GM13976 (cell line): ENCODE results near the gene TENT5A.
"Not testable (repeated sequence)": the region's sequence is repeated elsewhere in the genome, so short reads cannot be mapped to it uniquely, and the experiment has no call there.

Experiments
- DNase-seq: peaks from one replicate; pipeline ENCODE4 v3.0.0; 2012; ENCODE audit warnings: low spot score
- CTCF ChIP-seq: IDR thresholded peaks from 2 replicates; pipeline ENCODE4 v1.5.1; 2012; ENCODE audit warnings: borderline replicate concordance, mild to moderate bottlenecking; ENCODE audit not compliant: insufficient read depth; ENCODE audit errors: extremely low read depth, missing control alignments, control extremely low read depth
- in situ Hi-C: fragments of 300-500 bp; cut with MboI; formaldehyde crosslinking; loops from one replicate; pipeline ENCODE4 v1.12.0; 2022; ENCODE audit warnings: low sequenced_read_pairs, mixed read lengths, inconsistent platforms; ENCODE audit not compliant: unreplicated experiment

The TENT5A gene

GRCh38 chr6:81749707-81750106 lies 2.8 kb downstream of the TENT5A start:
- in situ Hi-C loops = no loop called here
- TF ChIP-seq CTCF = no peak
- no peak for DNase-seq

GRCh38 chr6:81748994-81749393 lies 3.5 kb downstream of the TENT5A start:
- in situ Hi-C loops = no loop called here
- DNase-seq = no peak
- no peak for TF ChIP-seq CTCF

- no peak for TF ChIP-seq CTCF
- in situ Hi-C loops = no loop called here
- no peak for DNase-seq
Observed at GRCh38 chr6:81747327-81747726, 5.2 kb downstream of the TENT5A start.

- DNase-seq = no peak
- in situ Hi-C loops = no loop called here
- TF ChIP-seq CTCF = no peak
Observed at GRCh38 chr6:81744131-81744530, 8.3 kb downstream of the TENT5A start.

- in situ Hi-C loops = no loop called here
- DNase-seq = no peak
- TF ChIP-seq CTCF = no peak
Observed at GRCh38 chr6:81743649-81744048, 8.8 kb downstream of the TENT5A start.

GRCh38 chr6:81741689-81742088 lies 10.8 kb downstream of the TENT5A start:
- DNase-seq = no peak
- TF ChIP-seq CTCF = no peak
- in situ Hi-C loops = no loop called here

- in situ Hi-C loops, DNase-seq: not testable (repeated sequence)
Observed at GRCh38 chr6:81740591-81740990, 11.9 kb downstream of the TENT5A start.
